PC-9 (cell line): Measurements from ENCODE around the gene PITX3.

Experiments used
- CTCF ChIP-seq: fragments of 200-600 bp; sonication (generic); conservative IDR thresholded peaks from 2 replicates; pipeline ENCODE4 v1.6.1; 2017; ENCODE audit warnings: mixed run types, antibody characterized with exemption, mild to moderate bottlenecking, moderate library complexity
- EZH2 ChIP-seq: fragments of 200-600 bp; sonication (generic); IDR thresholded peaks from 2 replicates; pipeline ENCODE4 v1.8.0; 2017; ENCODE audit warnings: antibody characterized with exemption, low read depth

- TF ChIP-seq CTCF (no peak), EZH2 (no peak)
These were observed at the start of gene PITX3 for GRCh38 chr10:102241444-102242117.
